GM10248 (cell line): ENCODE measurements around the gene COX6A2.
"Not testable (repeated sequence)": the region's sequence is repeated elsewhere in the genome, so short reads cannot be mapped to it uniquely, and the experiment has no call there.

Source experiments
- CTCF ChIA-PET: fragments of 300-600 bp; sonication (Branson Sonifier 250); formaldehyde crosslinking; extraction: SDS; loops from one replicate; lab custom pipeline; 2021; ENCODE audit warnings: antibody characterized with exemption; lab: Yijun Ruan, JAX
- POLR2A ChIA-PET: fragments of 350-650 bp; sonication (Branson Sonifier 250); formaldehyde crosslinking; extraction: SDS; loops from one replicate; lab custom pipeline; 2020; ENCODE audit warnings: antibody characterized with exemption; lab: Yijun Ruan, JAX
- DNase-seq: peaks from one replicate; pipeline ENCODE4 v3.0.0; 2012; ENCODE audit errors: extremely low spot score
- CTCF ChIP-seq: IDR thresholded peaks from 2 replicates; pipeline ENCODE4 v1.5.1; 2012; ENCODE audit warnings: mild to moderate bottlenecking, low read depth; ENCODE audit errors: extremely low read depth, missing control alignments, control extremely low read depth

Gene COX6A2

GRCh38 chr16:31439519-31439918 lies 11.4 kb upstream of the COX6A2 start:
- no peak for TF ChIP-seq CTCF
- CTCF ChIA-PET, result interaction anchor here (2.1 to 8.2 kb wide), 4 partner anchors 9 to 455 kb away, joined by 6 to 105 read pairs (median 9); partner anchors contain the start of genes ARMC5 and HSD3B7
- DNase-seq, result no peak
- POLR2A ChIA-PET, result interaction anchor here (0.9 kb wide), 1 partner anchor 256 kb away, joined by 3 read pairs; no protein-coding TSS in a partner anchor

DNA sequence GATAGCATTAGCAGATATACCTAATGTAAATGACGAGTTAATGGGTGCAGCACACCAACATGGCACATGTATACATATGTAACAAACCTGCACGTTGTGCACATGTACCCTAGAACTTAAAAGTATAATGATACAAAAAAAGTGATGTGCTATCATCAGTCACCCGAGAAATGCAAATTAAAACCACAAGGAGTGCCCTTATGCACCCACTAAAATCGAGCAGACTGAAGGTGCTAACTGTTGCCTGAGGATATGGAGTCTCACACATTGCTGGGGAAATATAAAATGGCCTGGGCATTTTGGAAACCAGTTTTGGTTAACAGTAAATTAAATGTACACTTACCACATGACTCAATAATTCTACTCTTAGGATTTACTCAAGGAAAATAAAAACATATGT lies 10.9 kb upstream of the COX6A2 start:
- ChIA-PET POLR2A (interaction anchor here (1.1 kb wide), 1 partner anchor 259 kb away, joined by 7 read pairs; the partner anchor contains the start of gene FUS), CTCF (interaction anchor here (2.6 to 8.2 kb wide), 3 partner anchors 9 to 56 kb away, joined by 8 to 105 read pairs (median 10); partner anchors contain the start of gene ARMC5)
- DNase-seq, result not testable (repeated sequence)

DNA sequence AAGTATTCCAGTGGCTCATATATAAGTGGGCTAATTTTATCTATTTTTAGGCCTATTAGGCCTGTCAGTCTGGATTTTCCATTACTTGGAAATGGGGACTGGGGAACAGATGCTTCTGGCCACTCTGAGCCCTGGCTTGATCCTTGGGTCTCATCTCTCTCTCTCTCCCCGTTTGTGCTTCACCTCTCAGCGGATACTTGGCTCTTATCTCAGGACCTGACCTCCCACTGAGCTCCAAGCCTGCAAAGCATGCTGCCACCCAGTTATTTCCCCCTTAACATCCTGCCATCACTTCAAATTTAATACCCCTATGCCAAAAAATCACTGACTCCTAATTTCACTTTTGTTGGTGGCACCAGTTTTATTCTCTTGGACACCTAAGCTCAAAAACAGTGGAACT lies 10.3 kb upstream of the COX6A2 start:
- TF ChIP-seq CTCF, result no peak
- CTCF ChIA-PET, result interaction anchor here (3.1 to 8.2 kb wide), 2 partner anchors 8 to 20 kb away, joined by 10 to 105 read pairs; partner anchors contain the start of gene ARMC5
- no peak for DNase-seq
- POLR2A ChIA-PET, result interaction anchor here (1.1 kb wide), 1 partner anchor 258 kb away, joined by 7 read pairs; the partner anchor contains the start of gene FUS

DNA sequence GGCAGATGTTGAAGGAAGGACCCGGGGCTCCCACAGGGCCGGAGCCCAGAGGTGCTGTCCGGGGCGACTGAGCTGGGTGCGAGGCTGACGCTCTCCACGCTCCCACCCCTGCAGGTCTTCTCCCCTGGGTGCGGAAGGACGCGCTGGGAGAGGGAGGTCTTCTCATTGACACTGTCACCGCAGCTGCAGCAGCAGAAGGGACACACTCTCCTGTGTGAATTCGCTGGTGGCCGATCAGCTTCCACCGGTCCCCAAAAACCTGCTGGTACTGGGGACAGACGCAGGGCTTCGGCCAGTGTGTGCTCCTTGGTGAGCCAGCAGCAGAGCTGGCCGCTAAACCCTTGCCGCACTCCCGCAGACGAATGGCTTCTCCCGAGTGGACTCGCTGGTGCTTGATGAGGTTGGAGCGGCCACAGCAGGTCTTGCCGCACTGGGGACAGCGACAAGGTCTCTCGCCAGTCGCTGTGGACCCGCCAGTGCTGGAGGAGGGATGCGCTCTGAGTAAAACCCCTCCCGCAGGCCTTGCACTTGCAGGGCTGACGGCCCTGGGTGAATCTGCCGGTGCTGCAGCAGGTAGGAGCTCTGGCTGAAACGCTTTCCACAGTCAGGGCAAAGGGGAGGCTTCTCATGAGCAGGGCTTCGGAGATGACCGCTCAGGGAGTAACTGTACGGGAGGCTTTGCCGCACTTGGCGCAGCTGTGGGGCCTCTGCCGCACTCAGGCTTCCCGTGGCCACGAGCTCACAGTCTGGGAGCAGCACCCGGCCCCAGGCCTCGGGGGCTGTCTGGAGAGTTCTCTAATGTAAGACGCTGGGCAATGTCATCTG lies 8.3 kb upstream of the COX6A2 start:
- TF ChIP-seq CTCF, result no peak
- CTCF ChIA-PET, result interaction anchor here (0.9 kb wide), 1 partner anchor 12 kb away, joined by 3 read pairs; no protein-coding TSS in a partner anchor

GRCh38 chr16:31435341-31436220 lies 7.4 kb upstream of the COX6A2 start:
- TF ChIP-seq CTCF, result no peak
- ChIA-PET CTCF (no interaction called here), POLR2A (interaction anchor here (0.6 kb wide), 1 partner anchor 11 kb away, joined by 3 read pairs; no protein-coding TSS in a partner anchor)

More for the DNA sequence above, 8.3 kb upstream of the COX6A2 start:
- no peak for DNase-seq
- POLR2A ChIA-PET, result interaction anchor here (0.5 kb wide), 1 partner anchor 227 kb away, joined by 6 read pairs; no protein-coding TSS in a partner anchor

GRCh38 chr16:31430380-31431052 lies 2.4 kb upstream of the COX6A2 start:
- ChIA-PET CTCF (interaction anchor here (0.7 to 8.1 kb wide), 7 partner anchors 9 to 288 kb away, joined by 3 to 44 read pairs (median 5); partner anchors contain the start of gene ZNF843), POLR2A (no interaction called here)
- no peak for TF ChIP-seq CTCF
- DNase-seq, result no peak

More at GRCh38 chr16:31435341-31436220, 7.4 kb upstream of the COX6A2 start:
- DNase-seq, result no peak
